Embryonic facial prominence (tissue), 1 donor: ENCODE data around the gene BARHL2.

ENCODE experiments used
- DNase-seq: peaks from one replicate; pipeline ENCODE4 v3.0.0-alpha.2; 2016; ENCODE audit errors: extremely low spot score

The BARHL2 gene

DNA sequence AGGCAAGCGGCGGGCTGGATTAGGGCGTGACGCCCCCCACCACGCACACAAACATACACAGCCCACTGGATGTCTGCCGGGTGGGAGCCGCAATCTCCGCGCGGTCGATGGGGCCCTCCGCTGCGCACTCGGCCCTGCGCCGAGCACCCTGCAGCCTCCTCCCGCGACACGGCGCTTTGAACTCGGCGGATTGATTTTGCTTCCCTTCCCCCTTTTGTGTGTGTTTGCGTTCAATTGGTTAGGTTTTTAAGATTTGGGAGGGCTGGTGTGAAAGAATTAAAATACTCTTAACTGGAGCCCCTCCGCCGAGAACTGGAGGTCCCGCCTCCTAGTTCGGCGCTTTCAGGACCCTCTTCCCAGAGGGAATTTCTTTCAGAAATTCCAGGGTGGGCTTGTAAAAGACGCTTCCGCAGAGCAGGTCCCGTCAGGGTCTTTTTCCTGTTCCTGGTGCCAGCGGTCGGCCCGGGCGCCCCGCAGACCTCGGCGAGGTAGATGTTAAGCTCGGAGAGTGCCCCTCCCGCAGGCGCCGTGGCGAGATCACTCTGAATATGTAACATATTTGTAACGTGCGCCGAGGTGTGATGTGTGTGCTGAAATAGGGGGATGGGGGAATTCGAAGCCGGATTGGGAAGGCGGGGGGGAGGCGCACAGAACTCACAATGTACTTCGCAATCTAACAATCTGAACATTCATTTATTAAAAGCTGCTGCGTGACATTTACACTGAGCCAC, 8.0 kb upstream of the BARHL2 start:
- DNase-seq = no peak

DNA sequence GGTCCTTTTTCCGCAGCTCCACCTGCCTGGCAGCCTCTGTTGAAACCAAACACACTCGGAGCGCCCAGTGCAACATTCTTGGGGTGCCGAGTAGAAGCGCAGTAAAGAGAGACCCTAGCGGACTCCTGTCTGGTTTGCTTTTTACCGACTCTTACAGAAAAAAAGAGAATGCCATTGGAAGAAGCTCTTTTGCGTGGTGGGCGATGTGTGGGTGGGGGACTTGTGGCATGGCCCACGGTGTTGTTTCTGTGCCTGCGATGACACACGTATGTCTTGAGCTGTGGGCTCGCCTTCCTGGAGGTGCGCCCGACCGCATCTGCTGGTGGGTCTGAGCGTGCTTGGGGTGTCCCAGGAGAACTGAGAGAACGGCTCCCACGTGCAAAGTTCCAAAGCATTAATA, 7.3 kb upstream of the BARHL2 start:
- no peak for DNase-seq

DNA sequence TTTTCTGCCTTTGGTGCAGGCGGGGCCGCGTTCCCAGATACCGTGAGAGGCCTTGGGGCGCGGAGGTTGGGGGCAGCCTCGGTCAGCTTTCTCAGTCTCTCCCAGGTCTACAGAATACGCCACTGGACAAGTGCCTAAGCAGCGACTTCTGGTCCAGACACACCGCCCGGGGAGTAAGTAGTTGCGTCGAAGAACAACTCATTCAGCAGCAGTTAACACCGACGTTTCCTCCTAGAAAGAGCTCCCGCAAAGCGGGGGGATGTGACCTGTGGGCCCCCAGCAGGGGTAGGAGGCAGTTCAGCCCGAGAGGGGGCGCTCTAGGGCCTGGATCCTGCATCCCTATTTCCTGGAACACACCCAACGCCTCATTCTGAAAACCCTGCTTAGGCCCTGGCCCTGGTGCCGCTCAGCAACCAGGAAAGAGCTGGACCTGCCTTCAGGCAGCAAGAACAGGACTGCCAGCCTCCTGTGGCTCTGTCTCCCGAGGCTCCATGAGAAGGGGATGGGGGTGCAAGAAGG, 6.5 kb upstream of the BARHL2 start:
- DNase-seq = no peak

DNA sequence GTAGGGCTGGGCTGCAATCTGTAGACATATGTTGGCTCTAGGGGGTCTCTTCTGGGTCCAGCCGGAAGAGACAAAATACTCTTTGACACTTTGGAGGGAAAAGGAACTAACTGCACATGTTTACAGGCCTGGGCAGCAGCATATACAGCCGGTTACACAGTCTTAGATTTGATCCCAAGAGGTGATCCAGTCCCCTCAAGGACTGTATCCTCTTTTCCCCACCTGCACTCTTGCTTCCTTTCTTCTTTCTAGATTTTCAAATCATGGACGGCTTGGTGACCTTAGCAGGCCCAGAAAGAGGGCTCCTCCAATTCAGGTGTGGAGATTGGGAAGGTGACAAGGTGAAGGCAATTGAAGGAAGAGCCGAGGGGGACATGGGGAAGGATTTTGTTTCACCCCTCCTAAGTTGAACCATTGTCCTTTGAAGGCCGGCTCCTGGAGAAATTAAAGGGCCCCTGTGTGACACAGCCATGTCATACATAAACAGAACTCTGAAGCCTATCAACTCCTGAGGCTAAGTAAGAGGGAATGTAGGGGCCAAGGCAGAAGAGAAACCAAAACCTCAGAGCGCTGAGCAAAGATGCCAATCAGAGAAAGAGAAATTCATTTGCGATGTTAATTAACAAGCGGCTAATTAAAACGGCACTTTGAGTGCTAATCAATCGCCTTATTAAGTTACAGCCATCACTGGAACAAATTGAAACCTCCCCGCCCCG, 5.9 kb upstream of the BARHL2 start:
- no peak for DNase-seq

DNA sequence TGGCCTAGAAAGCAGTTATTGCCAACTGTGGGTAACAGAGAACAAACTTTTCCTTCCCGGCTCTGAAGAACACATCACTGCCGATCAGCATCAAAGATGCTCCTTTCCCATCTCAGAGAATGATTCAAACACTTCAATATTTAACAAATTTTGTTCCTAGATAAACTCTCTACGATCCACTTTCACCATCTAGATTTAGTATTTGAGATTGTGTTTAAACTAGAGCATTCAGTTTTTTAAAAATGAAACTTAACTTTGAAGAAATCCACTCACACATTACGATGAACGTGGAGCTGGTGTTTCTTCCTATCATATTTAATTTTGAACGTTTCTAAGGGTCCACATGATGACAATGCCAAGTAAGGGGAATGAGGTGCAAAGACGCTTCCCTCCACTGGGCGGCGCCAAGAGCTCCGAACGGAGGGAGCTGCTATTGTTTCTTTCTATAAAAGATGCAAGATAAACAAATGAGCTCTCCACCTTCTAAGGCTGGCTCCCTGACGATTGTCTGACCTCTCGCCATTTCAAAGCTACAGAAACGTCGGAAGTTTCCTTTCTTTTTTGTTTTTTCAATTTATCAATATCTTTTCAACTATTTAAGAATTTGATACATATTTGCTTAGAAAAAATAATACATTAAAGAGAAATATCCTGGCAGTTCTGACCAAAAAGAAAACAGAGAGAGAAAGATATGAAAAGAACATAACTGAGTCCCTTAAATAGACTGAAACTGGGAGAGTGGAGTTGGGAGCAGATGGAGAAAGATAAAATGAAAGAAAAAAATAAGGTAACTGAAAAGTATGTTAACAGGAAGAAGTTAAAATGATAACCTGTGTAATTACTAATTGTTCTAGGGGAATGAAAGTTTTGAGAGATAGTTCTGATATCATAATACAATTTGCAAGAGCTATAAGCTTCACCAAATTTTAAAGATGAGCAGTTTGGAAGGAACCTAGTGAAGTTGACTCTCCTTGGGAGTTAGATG, 4.4 kb upstream of the BARHL2 start:
- no peak for DNase-seq

DNA sequence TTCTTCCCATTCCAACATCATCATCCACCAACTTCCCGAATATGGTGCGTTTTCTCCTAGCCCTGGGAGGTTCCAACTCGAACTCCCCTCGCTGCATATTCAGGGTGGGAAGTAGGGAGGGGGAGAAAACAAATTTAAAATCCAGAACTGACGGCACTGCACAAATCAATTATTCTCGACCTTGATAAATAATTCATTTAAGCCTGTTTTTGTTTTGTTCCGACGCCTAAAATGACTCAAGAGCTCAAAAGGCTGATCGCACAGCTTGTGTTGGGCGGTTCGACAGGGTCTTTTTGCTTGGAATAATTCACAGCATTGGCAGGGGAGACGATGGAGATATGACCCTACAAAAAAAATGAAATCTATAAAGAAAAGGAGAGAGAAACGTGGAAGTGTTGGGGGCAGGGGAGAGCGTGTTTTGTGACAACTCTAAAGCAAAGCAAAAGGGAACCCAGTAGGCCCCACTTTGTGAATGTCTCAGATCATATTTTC, 3.1 kb upstream of the BARHL2 start:
- no peak for DNase-seq

DNA sequence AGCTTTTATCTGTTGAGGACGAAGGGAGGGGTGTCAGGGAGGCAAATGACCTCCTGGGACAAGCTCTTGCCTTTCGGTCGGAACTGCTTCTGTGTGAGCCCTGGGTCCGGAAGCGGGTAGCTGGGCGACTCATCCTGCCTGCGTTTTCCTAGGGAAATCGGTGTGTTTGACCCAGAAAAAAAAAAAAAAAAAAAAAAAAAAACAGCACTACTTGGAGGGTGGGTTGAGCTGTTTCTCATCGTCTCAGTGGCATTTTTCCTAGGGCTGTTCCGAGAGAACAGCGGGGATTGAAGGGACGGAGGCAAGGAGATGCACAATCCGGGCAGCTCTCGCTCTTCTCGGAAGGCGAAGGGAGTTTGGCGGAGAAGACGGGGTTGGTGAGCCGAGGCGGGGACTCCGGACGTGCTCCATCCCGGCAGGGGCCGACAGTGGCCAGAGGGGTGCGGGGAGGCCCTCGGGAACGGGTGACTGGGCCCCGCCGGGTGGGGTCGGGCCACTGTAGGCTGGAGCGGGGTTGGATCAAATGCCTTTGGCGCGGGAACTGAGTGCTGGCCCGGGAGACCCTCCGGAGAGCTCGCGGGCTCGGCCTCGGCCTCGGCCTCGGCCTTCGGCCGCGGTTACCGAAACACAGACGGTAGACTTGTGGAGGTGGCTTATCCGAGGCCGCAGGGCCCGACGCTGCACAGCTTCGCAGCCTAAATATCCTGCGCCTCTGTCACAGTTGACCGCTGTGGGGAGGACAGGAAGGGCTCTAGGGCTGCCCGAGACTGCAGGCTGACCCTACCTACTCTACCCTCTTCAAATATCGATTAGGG, 2.4 kb upstream of the BARHL2 start:
- no peak for DNase-seq

DNA sequence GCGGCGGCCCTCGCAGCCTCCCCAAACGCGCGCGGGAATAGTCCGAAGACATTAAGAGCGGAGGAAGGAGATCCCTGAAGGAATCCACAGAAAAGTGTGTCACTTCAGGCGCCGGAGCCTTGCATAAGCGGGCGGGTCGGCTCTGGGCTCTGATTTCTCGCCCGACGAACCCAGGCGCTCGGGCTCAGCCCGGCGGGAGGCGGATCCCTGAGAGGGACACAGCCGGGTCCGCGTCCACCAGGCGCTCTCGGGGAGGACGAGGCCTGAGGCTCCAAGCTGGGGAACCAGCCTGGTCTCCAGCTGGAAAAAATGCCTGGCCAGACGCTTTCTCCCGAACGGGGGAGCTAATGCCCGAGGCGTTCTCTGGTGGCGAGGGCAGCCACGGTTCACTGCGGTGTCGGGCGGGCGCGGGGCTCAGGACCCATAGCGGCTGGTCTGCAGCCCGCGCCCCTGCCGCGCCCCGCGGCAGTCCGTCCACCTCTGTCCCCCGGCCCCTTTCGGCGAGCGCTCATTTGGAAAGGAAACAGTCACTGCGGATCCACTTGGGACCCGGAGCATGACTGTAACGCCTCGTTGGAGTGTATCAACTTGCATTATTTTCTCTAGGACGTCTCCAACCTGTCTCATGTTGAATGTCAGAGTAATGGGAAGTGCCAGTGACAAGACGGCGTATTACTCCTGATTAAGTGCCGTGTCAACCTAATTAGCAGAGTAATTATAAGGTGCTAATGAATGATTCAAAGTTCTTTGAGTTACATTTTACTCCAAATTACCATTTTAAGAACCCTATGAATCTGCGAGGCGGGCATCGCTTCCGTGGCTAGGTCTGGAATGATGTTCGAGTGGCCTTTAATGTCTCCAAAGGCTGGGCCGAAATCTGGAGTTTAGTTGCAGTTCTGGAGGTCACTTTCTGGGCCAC, 1.6 kb upstream of the BARHL2 start:
- no peak for DNase-seq

DNA sequence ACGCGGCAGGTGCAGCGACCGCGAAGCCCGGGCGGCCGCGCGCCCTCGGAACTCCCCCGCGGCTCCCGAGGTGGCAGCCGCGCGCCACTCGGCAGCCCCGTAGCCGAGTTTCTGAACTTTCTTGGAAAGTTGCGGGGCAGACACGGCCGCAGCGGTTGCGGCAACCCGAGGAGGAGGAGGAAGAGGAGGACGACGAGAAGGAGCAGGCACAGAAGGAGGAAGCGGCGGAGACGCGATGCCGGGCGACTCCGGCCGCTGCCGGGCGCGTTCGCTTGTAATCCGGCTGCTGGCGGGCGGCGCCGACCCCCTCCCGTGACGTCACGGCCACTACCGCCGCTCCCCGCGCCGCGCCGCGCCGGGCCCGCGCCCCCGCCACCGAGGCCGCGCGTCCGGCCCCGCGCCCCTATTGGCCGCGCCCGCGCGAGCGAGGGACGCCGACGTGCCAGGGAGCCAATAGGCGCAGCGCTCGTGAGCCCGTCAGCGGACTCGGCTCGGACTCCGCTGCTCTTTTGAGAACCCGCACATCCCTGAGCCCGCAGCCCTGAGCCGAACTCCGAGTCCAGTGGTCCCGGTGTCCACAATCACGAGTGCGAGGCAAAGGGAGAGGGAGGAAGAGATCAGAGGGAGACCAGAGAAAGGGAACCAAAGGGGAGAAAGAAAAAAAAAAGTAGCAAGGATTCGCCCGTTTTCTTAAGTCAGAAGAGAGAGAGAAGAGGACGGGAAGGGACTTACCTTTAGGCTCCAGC, 736 bp upstream of the BARHL2 start:
- no peak for DNase-seq

DNA sequence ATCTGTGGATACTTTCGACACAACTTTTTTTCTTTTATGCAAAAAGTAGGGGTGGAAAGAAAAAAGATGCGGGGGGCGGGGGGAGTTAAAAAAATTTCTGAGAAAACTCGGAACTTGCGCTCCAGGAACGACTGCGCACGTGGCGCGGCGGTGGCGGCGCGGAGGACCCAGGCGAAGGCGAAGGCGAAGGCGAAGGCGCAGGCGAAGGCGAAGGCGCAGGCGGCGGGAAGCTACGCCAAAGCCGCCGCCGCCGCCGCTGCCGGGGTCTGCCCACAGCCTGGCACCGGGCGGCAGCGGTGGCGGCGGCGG, 208 bp upstream of the BARHL2 start:
- no peak for DNase-seq

DNA sequence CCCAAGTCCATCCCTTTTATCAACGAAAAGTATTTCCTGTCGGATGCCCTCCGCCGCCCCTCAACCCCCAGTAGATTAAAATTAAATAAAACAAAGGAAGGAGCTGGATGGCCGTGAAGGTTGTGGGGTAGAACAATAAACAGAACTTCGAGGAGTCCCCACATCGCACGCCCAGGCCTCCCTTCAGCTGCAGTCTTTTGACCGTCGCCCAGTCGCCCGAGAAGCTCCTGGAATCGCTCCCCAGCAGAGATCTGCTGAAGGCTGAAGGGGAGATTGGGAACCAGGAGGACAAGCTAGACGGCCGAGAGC, 905 bp downstream of the BARHL2 start:
- no peak for DNase-seq

DNA sequence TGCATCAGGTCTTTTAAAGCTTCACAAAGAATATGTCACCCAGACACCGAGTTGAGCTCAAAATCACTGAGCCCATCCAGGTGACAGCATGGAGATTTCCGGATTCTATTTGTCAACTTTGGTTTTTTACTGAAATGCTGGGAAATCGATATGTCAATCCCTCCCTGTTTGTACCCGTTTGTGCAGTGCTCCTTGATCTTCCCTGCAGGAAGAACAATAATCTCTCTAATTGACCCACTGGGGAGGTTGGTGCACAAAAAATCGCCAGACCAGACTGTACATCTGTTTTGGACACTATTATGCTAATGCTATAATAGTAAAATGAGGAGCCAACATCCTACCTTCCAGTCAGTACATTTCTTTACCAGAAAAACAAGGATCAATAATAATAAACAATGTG, 1.8 kb downstream of the BARHL2 start:
- DNase-seq = no peak

DNA sequence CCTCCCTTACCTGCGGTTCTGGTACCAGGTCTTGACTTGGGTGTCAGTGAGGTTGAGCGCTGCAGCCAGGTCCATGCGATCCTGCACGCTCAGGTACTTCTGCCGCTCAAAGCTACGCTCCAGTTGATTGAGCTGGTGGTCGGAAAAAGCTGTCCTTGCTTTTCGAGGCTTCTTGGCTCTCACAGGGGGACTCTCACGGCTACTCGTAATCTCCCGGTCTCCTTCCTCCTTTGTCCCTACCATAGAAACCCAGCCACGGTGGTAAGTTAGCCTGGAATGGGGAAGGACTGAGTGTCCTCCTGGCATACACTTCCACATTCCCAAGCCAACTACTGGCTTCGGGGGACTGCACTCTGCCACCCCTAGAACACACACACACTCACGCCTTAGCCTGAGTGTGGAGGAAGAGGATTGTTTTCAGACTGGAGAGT, 2.6 kb downstream of the BARHL2 start:
- no peak for DNase-seq

DNA sequence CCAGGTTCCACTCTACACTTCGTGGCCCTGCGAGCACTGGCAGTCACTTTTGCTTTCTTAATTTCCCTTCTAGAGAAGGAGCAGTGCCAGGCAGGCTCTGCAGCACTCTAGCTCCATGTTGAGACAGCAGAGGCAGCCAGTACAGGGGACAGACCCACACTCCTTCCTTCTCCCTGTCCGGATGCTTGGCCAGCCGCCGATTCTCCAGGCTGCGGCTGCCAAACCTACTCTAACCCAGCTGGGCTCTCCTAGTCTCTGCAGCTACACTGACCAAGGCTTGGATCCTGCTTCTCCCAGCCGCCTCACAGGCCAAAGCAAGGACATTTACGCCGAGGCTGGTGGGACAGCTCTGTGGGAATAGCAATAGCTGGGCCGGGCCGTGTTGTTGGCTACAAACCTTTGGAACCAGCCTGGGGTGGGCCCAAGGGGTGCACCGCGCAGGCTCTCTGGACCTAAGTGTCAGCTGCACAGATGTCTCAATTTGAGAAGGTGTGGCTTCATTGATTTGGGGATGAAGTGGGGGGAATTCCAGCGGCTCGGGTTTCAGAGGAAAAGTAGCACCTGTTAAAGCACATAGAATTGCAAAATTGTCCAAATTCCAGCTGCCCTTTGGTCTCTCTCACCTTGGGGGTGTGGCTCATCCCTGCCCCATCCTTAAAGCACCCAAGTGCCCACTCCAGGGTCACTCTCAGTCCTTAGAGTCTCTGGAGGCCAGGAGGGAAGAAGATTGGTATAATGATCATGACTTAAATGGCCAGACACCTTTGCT, 3.2 kb downstream of the BARHL2 start:
- DNase-seq = no peak

DNA sequence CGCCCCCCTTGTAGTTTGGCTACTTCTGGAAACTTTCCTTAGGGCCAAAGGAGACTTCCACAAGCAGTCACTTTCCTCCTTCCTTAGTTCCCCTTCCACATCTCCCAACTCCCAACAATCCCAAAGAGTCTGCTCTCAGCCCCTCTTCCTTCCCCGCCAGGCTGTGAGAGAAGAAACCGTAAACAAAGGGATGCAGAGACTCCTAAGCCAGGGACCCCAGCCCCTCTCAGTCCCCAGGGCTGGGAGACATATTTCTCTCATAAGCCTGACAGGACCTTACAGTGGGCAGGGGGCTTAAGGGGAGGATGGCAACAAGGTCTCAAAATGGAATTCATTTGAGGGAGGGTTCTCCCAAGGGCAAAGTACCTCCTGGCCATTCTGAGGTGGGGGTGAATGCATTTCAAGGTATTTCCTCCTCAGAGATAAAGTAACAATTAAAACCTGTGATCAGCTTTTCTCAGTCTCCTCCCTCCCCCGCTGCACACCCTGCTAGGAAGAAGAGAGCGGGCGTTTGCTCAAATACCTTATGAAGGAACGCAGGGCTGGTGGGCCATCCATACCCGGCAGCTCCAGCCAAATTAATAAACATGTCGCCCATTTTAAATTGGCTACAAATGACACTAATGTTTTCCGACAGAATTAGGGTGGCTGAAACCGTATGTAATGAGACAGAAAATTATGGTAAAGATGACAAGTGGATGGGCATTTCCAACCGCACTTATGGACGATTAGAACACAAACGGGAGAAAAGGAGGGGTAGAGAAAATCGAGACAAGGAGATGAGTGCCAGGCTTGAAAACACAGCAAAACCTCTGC, 4.0 kb downstream of the BARHL2 start:
- no peak for DNase-seq

DNA sequence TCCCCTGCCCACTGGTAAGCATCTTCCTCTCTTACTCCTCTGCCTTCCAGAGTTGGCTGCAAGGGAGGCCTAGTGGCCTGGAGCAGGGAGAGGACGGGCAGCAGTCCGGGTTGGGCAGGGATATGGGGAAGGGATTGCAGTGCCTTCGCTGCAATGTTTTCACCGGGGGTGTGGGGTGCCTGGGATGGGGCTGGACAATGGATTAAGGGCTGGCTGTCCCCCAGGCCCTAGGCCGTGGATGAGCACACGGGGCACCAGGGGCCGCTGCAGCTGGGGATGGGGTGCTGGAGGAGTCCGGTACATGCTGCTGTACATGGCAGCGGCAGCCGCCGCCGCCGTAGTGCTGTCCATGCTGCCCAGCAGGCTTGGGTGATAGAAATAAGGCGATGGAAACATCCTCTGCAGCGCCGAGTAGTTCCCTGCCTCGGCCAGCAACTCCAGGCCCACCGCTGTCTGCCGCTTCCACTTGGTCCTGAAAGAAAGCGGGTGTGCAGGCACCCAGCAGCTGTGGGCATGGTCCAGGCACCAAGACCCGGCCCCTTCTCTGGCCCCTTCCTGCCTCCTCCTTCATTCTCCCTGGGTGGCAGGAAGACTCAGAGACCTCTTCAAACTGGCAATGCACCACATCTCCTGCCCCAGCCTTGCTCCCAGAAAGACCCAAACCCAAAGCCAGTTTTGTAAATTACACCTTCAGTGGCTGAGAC, 4.8 kb downstream of the BARHL2 start:
- no peak for DNase-seq

DNA sequence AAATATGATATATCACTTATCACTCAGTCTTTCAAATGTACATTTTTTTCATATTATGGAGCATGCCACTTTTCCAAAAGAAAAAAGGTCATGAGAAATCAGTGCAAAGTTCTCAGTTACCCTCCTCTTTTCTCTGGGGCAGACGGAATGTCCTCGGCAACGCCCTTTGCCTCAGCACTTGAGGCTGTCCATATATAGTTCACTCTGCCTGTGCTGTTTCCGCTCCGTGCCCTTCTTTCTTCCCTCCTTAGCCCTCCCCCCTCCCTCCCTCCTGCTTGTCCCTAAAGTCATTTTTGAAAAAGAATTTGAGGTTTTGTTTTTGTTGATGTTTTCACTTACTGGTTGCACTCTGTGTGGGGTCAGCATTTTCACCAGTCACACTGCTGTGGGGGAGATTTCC, 5.4 kb downstream of the BARHL2 start:
- DNase-seq = no peak
